OCI-LY1 (cell line): ENCODE measurements around the gene EIF4E1B.

Experiments
- EZH2 ChIP-seq: fragments of 200-600 bp; sonication (generic), shearing (Covaris generic); IDR thresholded peaks from 2 replicates; pipeline ENCODE4 v1.8.0; 2017; ENCODE audit warnings: borderline replicate concordance, mixed run types, mild to moderate bottlenecking, antibody characterized with exemption, low read length, moderate library complexity, mixed read lengths
- TF ChIP-seq, protein P1 (sequence below): fragments of 200-600 bp; sonication (generic), shearing (Covaris generic); IDR thresholded peaks from 2 replicates; pipeline ENCODE4 v1.5.1; 2017; ENCODE audit warnings: mild to moderate bottlenecking, antibody characterized with exemption, low read length, moderate library complexity, mixed read lengths

- TF ChIP-seq, protein P1, sequence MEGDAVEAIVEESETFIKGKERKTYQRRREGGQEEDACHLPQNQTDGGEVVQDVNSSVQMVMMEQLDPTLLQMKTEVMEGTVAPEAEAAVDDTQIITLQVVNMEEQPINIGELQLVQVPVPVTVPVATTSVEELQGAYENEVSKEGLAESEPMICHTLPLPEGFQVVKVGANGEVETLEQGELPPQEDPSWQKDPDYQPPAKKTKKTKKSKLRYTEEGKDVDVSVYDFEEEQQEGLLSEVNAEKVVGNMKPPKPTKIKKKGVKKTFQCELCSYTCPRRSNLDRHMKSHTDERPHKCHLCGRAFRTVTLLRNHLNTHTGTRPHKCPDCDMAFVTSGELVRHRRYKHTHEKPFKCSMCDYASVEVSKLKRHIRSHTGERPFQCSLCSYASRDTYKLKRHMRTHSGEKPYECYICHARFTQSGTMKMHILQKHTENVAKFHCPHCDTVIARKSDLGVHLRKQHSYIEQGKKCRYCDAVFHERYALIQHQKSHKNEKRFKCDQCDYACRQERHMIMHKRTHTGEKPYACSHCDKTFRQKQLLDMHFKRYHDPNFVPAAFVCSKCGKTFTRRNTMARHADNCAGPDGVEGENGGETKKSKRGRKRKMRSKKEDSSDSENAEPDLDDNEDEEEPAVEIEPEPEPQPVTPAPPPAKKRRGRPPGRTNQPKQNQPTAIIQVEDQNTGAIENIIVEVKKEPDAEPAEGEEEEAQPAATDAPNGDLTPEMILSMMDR, result no peak
- no peak for TF ChIP-seq EZH2
These were observed 26.1 kb downstream of the EIF4E1B start for GRCh38 chr5:176656467-176656990.
